T-helper 2 cell treated with Interferon-gamma antibody and Interleukin-4, amounts not matched to agents 100 ng/mL and 5 ng/mL, for 36 hours (primary cell): ENCODE results near the gene ZBTB22. TPM values are rescaled to one million over a fixed set of nuclear protein-coding genes. Genes with fewer than 3 reads are reported as not detected.

ENCODE experiments used
- total RNA-seq: library from RNA; stranded (reverse); gene quantifications from 2 replicates; pipeline ENCODE4 v1.2.3, GENCODE V29; 2022

The ZBTB22 gene
- total RNA-seq, 1 donor from 2014 or later: 12.9 TPM

Other genes with a start within 250 kb of the ZBTB22 start
- gene HLA-DPA1, start 244.1 kb downstream of the ZBTB22 start, total RNA-seq: 119 and 125 TPM in 2 replicates
- 49.5 and 51.7 TPM in 2 replicates for gene HLA-DPB1, start 241.8 kb downstream of the ZBTB22 start, total RNA-seq
- gene COL11A2, start 125.3 kb downstream of the ZBTB22 start, total RNA-seq: 0.59 and 0.77 TPM in 2 replicates
- 41.5 and 41.9 TPM in 2 replicates for gene RXRB, start 117.1 kb downstream of the ZBTB22 start, total RNA-seq
- 55.9 and 59.9 TPM in 2 replicates for gene SLC39A7, start 116.9 kb downstream of the ZBTB22 start, total RNA-seq
- 9.3 and 10.9 TPM in 2 replicates for gene HSD17B8, start 113.1 kb downstream of the ZBTB22 start, total RNA-seq
- 41.2 and 41.6 TPM in 2 replicates for gene RING1, start 109.2 kb downstream of the ZBTB22 start, total RNA-seq
- gene VPS52, start 45.9 kb downstream of the ZBTB22 start, total RNA-seq: 65.8 and 68.3 TPM in 2 replicates
- 2,577 and 2,622 TPM in 2 replicates for gene RPS18, start 45.7 kb downstream of the ZBTB22 start, total RNA-seq
- 13.9 and 14.5 TPM in 2 replicates for gene B3GALT4, start 40.6 kb downstream of the ZBTB22 start, total RNA-seq
- 70.2 and 77.2 TPM in 2 replicates for gene WDR46, start 28.5 kb downstream of the ZBTB22 start, total RNA-seq
- 90.4 and 90.7 TPM in 2 replicates for gene PFDN6, start 28.1 kb downstream of the ZBTB22 start, total RNA-seq
- gene RGL2, start 18.8 kb downstream of the ZBTB22 start, total RNA-seq: 42.1 and 43.3 TPM in 2 replicates
- gene TAPBP, start 3.7 kb downstream of the ZBTB22 start, total RNA-seq: 277 TPM in 2 replicates
- gene DAXX, start 5.2 kb upstream of the ZBTB22 start, total RNA-seq: 83.3 and 83.8 TPM in 2 replicates
- gene KIFC1, start 74.1 kb upstream of the ZBTB22 start, total RNA-seq: 123 and 127 TPM in 2 replicates
- 27.3 and 34.1 TPM in 2 replicates for gene PHF1, start 93.3 kb upstream of the ZBTB22 start, total RNA-seq
- 153 and 155 TPM in 2 replicates for gene CUTA, start 100.4 kb upstream of the ZBTB22 start, total RNA-seq
- 36.4 and 40.7 TPM in 2 replicates for gene SYNGAP1, start 102.3 kb upstream of the ZBTB22 start, total RNA-seq
- 9.8 and 10.3 TPM in 2 replicates for gene ZBTB9, start 136.8 kb upstream of the ZBTB22 start, total RNA-seq